NAMALWA (cell line): Measurements from ENCODE around the gene CYP4F12.

Source experiments
- DNase-seq: peaks from one replicate; pipeline ENCODE4 v3.0.0-alpha.2; 2015; ENCODE audit warnings: low spot score

Gene CYP4F12

GRCh38 chr19:15715642-15716041 is 42.8 kb downstream of the CYP4F12 start:
- no peak for DNase-seq

GRCh38 chr19:15717809-15718208 is 44.9 kb downstream of the CYP4F12 start:
- DNase-seq, result no peak

- DNase-seq, result no peak
Observed at GRCh38 chr19:15721268-15721667, 48.4 kb downstream of the CYP4F12 start.

- no peak for DNase-seq
Observed at GRCh38 chr19:15722956-15723355, 50.1 kb downstream of the CYP4F12 start.

- no peak for DNase-seq
Observed at GRCh38 chr19:15727724-15728123, 54.8 kb downstream of the CYP4F12 start, which contains the start of gene OR10H2. Gene OR10H2 (plus strand): TSS chr19:15728024. CDS start chr19:15728044, 20 bp downstream.

- DNase-seq, result no peak
Observed at GRCh38 chr19:15730538-15730937, 57.7 kb downstream of the CYP4F12 start.

GRCh38 chr19:15732388-15732787 is 59.5 kb downstream of the CYP4F12 start:
- DNase-seq, result no peak

GRCh38 chr19:15733895-15734294 is 61.0 kb downstream of the CYP4F12 start:
- no peak for DNase-seq

- no peak for DNase-seq
Observed at GRCh38 chr19:15737722-15738121, 64.8 kb downstream of the CYP4F12 start, which contains the start of gene OR10H3. Gene OR10H3 (plus strand): TSS chr19:15737985. CDS start chr19:15741393, 3,408 bp downstream.

- no peak for DNase-seq
Observed at GRCh38 chr19:15740785-15741184, 67.9 kb downstream of the CYP4F12 start.
